ENCODE results near the gene PGAM1.

Gene PGAM1

GRCh38 chr10:97425964-97426775 is at the start of gene PGAM1:
TSS of gene PGAM1 (plus strand) at chr10:97426191. CDS start at chr10:97426308, 117 bp downstream.
- Histone ChIP-seq H3K4me3 (ENCODE audit: low read length) (peak within 1 kb of the TSS; percentile 97), H3K27me3 (replicated peaks; ENCODE audit: control insufficient read depth, insufficient read depth, low read length) (no peaks in the 10 kb centered on the region), H3K9ac (ENCODE audit: low read length) (peak within 1 kb of the TSS; percentile 98), H3K9me3 (ENCODE audit: control insufficient read depth, low read length) (no peaks in the 10 kb centered on the region), H3K4me1 (ENCODE audit: control insufficient read depth, insufficient read depth, low read length) (peaks cover 40% of the 10 kb centered on the region), H3K36me3 (ENCODE audit: control insufficient read depth, insufficient read depth, low read length, severe bottlenecking) (peaks cover 17% of the 10 kb centered on the region)
- peak; percentile 97 for DNase-seq (ENCODE audit: low read depth)

- Histone ChIP-seq H3K27me3 (replicated peaks; ENCODE audit: control insufficient read depth, insufficient read depth, low read length) (no peaks in the 10 kb centered on the region), H3K4me3 (ENCODE audit: low read length) (no peak overlapping the region), H3K36me3 (ENCODE audit: control insufficient read depth, insufficient read depth, low read length, severe bottlenecking) (peaks cover 76% of the 10 kb centered on the region), H3K9me3 (ENCODE audit: control insufficient read depth, low read length) (no peaks in the 10 kb centered on the region), H3K4me1 (ENCODE audit: control insufficient read depth, insufficient read depth, low read length) (no peaks in the 10 kb centered on the region), H3K9ac (ENCODE audit: low read length) (no peak overlapping the region)
- DNase-seq (ENCODE audit: low read depth), result no peak
Observed at GRCh38 chr10:97376413-97376812, 49.6 kb upstream of the PGAM1 start.

GRCh38 chr10:97378933-97379921 is 46.8 kb upstream of the PGAM1 start:
- H3K9me3 ChIP-seq (ENCODE audit: control insufficient read depth, low read length), result no peaks in the 10 kb centered on the region

GRCh38 chr10:97380516-97380915 is 45.5 kb upstream of the PGAM1 start:
- DNase-seq (ENCODE audit: low read depth), result no peak
- Histone ChIP-seq H3K4me1 (ENCODE audit: control insufficient read depth, insufficient read depth, low read length) (no peaks in the 10 kb centered on the region), H3K36me3 (ENCODE audit: control insufficient read depth, insufficient read depth, low read length, severe bottlenecking) (peaks cover 58% of the 10 kb centered on the region), H3K27me3 (replicated peaks; ENCODE audit: control insufficient read depth, insufficient read depth, low read length) (no peaks in the 10 kb centered on the region), H3K4me3 (ENCODE audit: low read length) (no peak overlapping the region), H3K9me3 (ENCODE audit: control insufficient read depth, low read length) (no peaks in the 10 kb centered on the region), H3K9ac (ENCODE audit: low read length) (no peak overlapping the region)

More at GRCh38 chr10:97378933-97379921, 46.8 kb upstream of the PGAM1 start:
- Histone ChIP-seq H3K36me3 (ENCODE audit: control insufficient read depth, insufficient read depth, low read length, severe bottlenecking) (peaks cover 63% of the 10 kb centered on the region), H3K4me1 (ENCODE audit: control insufficient read depth, insufficient read depth, low read length) (no peaks in the 10 kb centered on the region), H3K9ac (ENCODE audit: low read length) (no peak overlapping the region), H3K4me3 (ENCODE audit: low read length) (no peak overlapping the region), H3K27me3 (replicated peaks; ENCODE audit: control insufficient read depth, insufficient read depth, low read length) (no peaks in the 10 kb centered on the region)
- no peak for DNase-seq (ENCODE audit: low read depth)

- Histone ChIP-seq H3K9me3 (ENCODE audit: control insufficient read depth, low read length) (no peaks in the 10 kb centered on the region), H3K4me3 (ENCODE audit: low read length) (no peak overlapping the region), H3K36me3 (ENCODE audit: control insufficient read depth, insufficient read depth, low read length, severe bottlenecking) (peaks cover 58% of the 10 kb centered on the region), H3K4me1 (ENCODE audit: control insufficient read depth, insufficient read depth, low read length) (no peaks in the 10 kb centered on the region), H3K27me3 (replicated peaks; ENCODE audit: control insufficient read depth, insufficient read depth, low read length) (no peaks in the 10 kb centered on the region), H3K9ac (ENCODE audit: low read length) (no peak overlapping the region)
- no peak for DNase-seq (ENCODE audit: low read depth)
Observed at GRCh38 chr10:97381626-97382025, 44.4 kb upstream of the PGAM1 start.

GRCh38 chr10:97383159-97383558 is 42.8 kb upstream of the PGAM1 start:
- H3K9me3 ChIP-seq (ENCODE audit: control insufficient read depth, low read length), result no peaks in the 10 kb centered on the region
- H3K27me3 ChIP-seq (replicated peaks; ENCODE audit: control insufficient read depth, insufficient read depth, low read length), result no peaks in the 10 kb centered on the region
- H3K36me3 ChIP-seq (ENCODE audit: control insufficient read depth, insufficient read depth, low read length, severe bottlenecking), result peaks cover 58% of the 10 kb centered on the region
- H3K4me1 ChIP-seq (ENCODE audit: control insufficient read depth, insufficient read depth, low read length), result no peaks in the 10 kb centered on the region
- H3K4me3 ChIP-seq (ENCODE audit: low read length), result no peak overlapping the region
- H3K9ac ChIP-seq (ENCODE audit: low read length), result no peak overlapping the region
- DNase-seq (ENCODE audit: low read depth), result no peak

GRCh38 chr10:97384156-97384555 is 41.8 kb upstream of the PGAM1 start:
- no peaks in the 10 kb centered on the region for H3K27me3 ChIP-seq (replicated peaks; ENCODE audit: control insufficient read depth, insufficient read depth, low read length)
- H3K4me1 ChIP-seq (ENCODE audit: control insufficient read depth, insufficient read depth, low read length), result no peaks in the 10 kb centered on the region
- H3K9ac ChIP-seq (ENCODE audit: low read length), result no peak overlapping the region
- H3K36me3 ChIP-seq (ENCODE audit: control insufficient read depth, insufficient read depth, low read length, severe bottlenecking), result peaks cover 59% of the 10 kb centered on the region
- no peaks in the 10 kb centered on the region for H3K9me3 ChIP-seq (ENCODE audit: control insufficient read depth, low read length)
- no peak for DNase-seq (ENCODE audit: low read depth)
- no peak overlapping the region for H3K4me3 ChIP-seq (ENCODE audit: low read length)

- DNase-seq (ENCODE audit: low read depth), result no peak
- H3K36me3 ChIP-seq (ENCODE audit: control insufficient read depth, insufficient read depth, low read length, severe bottlenecking), result peaks cover 59% of the 10 kb centered on the region
Observed at GRCh38 chr10:97384641-97385040, 41.4 kb upstream of the PGAM1 start.

GRCh38 chr10:97385565-97385964 is 40.4 kb upstream of the PGAM1 start:
- peaks cover 60% of the 10 kb centered on the region for H3K36me3 ChIP-seq (ENCODE audit: control insufficient read depth, insufficient read depth, low read length, severe bottlenecking)
- no peak for DNase-seq (ENCODE audit: low read depth)
- no peaks in the 10 kb centered on the region for H3K9me3 ChIP-seq (ENCODE audit: control insufficient read depth, low read length)

More at GRCh38 chr10:97384641-97385040, 41.4 kb upstream of the PGAM1 start:
- no peaks in the 10 kb centered on the region for H3K27me3 ChIP-seq (replicated peaks; ENCODE audit: control insufficient read depth, insufficient read depth, low read length)
- H3K9me3 ChIP-seq (ENCODE audit: control insufficient read depth, low read length), result no peaks in the 10 kb centered on the region
- H3K9ac ChIP-seq (ENCODE audit: low read length), result no peak overlapping the region
- no peaks in the 10 kb centered on the region for H3K4me1 ChIP-seq (ENCODE audit: control insufficient read depth, insufficient read depth, low read length)
- no peak overlapping the region for H3K4me3 ChIP-seq (ENCODE audit: low read length)

GRCh38 chr10:97388152-97388551 is 37.8 kb upstream of the PGAM1 start:
- H3K36me3 ChIP-seq (ENCODE audit: control insufficient read depth, insufficient read depth, low read length, severe bottlenecking), result peaks cover 62% of the 10 kb centered on the region
- H3K27me3 ChIP-seq (replicated peaks; ENCODE audit: control insufficient read depth, insufficient read depth, low read length), result no peaks in the 10 kb centered on the region
- H3K4me3 ChIP-seq (ENCODE audit: low read length), result no peak overlapping the region
- H3K9ac ChIP-seq (ENCODE audit: low read length), result no peak overlapping the region
- DNase-seq (ENCODE audit: low read depth), result no peak
- H3K9me3 ChIP-seq (ENCODE audit: control insufficient read depth, low read length), result no peaks in the 10 kb centered on the region
- H3K4me1 ChIP-seq (ENCODE audit: control insufficient read depth, insufficient read depth, low read length), result no peaks in the 10 kb centered on the region

More at GRCh38 chr10:97385565-97385964, 40.4 kb upstream of the PGAM1 start:
- H3K4me3 ChIP-seq (ENCODE audit: low read length), result no peak overlapping the region
- H3K4me1 ChIP-seq (ENCODE audit: control insufficient read depth, insufficient read depth, low read length), result no peaks in the 10 kb centered on the region
- no peaks in the 10 kb centered on the region for H3K27me3 ChIP-seq (replicated peaks; ENCODE audit: control insufficient read depth, insufficient read depth, low read length)
- no peak overlapping the region for H3K9ac ChIP-seq (ENCODE audit: low read length)

- no peaks in the 10 kb centered on the region for H3K27me3 ChIP-seq (replicated peaks; ENCODE audit: control insufficient read depth, insufficient read depth, low read length)
- H3K36me3 ChIP-seq (ENCODE audit: control insufficient read depth, insufficient read depth, low read length, severe bottlenecking), result peaks cover 71% of the 10 kb centered on the region
- no peak overlapping the region for H3K4me3 ChIP-seq (ENCODE audit: low read length)
- H3K9ac ChIP-seq (ENCODE audit: low read length), result no peak overlapping the region
- no peaks in the 10 kb centered on the region for H3K4me1 ChIP-seq (ENCODE audit: control insufficient read depth, insufficient read depth, low read length)
- no peak for DNase-seq (ENCODE audit: low read depth)
- H3K9me3 ChIP-seq (ENCODE audit: control insufficient read depth, low read length), result no peaks in the 10 kb centered on the region
Observed at GRCh38 chr10:97390091-97390490, 35.9 kb upstream of the PGAM1 start.

Measured in adipocyte (in vitro differentiated cells).